Spleen (tissue), 7 donors: ENCODE measurements around the gene EPS8.

Experiments used
- POLR2AphosphoS5 ChIP-seq, 3 donors: sonication (generic); formaldehyde crosslinking; IDR thresholded peaks; one replicate each; pipeline ENCODE4 v1.5.1; 2017; ENCODE audit warnings: antibody characterized with exemption in 3 of 3
- TF ChIP-seq, protein P1 (sequence below), 11 experiments: fragments of 200-600 bp in 7 of 11; fragments of 450-650 bp in 4 of 11; sonication (generic) in 4 of 11; IDR thresholded peaks in 8 of 11; conservative IDR thresholded peaks in 3 of 11; 1 replicate in 7 of 11; 2 replicates in 4 of 11; pipeline versions ENCODE4 v1.4.0 to v1.8.0; 2016 to 2021; ENCODE audit warnings: antibody characterized with exemption in 11 of 11, inconsistent platforms in 4 of 11, mild to moderate bottlenecking in 1 of 11
- donor health status: DM: no; HTN: no; CAD: no; lungs with moderate emphysema.
- donor health status: DM: no; HTN: no; CAD: no.
- donor health status: DM: no; HTN: no; CAD: no.

DNA sequence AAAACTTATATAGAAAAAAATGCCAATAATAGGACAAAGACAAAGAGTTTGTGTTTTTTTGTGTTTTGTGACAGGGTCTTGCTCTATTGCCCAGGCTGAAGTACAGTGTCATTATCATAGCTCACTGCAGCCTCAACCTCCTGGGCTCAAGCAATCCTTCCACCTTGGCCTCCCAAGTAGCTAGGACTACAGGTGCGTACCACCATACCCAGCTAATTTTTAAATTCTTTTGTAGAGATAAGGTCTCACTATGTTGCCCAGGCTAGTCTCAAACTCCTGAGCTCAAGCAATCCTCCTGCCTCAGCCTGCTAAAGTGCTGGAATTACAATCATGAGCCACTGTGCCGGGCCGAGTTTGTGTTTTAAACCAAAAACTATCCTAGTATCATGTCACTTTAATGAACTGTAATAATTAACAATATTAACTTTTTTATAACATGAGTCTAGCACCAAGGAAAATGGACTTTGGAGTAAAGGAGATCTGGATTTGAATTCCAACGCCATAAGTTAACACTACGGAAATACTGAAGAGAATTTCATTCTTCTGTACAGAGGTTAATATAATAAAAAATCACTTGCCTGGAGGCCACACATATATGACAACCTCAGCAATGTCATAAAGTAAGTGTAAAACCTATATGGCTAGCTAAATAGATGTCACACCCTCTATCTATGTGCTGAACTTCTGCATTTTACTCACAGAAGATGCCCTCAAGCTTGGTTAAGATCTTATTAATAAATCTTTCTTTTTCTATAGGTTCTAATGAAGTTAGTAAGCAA, 53.2 kb downstream of the EPS8 start:
- TF ChIP-seq, protein P1, sequence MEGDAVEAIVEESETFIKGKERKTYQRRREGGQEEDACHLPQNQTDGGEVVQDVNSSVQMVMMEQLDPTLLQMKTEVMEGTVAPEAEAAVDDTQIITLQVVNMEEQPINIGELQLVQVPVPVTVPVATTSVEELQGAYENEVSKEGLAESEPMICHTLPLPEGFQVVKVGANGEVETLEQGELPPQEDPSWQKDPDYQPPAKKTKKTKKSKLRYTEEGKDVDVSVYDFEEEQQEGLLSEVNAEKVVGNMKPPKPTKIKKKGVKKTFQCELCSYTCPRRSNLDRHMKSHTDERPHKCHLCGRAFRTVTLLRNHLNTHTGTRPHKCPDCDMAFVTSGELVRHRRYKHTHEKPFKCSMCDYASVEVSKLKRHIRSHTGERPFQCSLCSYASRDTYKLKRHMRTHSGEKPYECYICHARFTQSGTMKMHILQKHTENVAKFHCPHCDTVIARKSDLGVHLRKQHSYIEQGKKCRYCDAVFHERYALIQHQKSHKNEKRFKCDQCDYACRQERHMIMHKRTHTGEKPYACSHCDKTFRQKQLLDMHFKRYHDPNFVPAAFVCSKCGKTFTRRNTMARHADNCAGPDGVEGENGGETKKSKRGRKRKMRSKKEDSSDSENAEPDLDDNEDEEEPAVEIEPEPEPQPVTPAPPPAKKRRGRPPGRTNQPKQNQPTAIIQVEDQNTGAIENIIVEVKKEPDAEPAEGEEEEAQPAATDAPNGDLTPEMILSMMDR (IDR thresholded peaks at IDR 0.05 in 8 of 11, conservative IDR thresholded peaks at IDR 0.05 in 3 of 11) = no peak
- TF ChIP-seq POLR2AphosphoS5 (IDR thresholded peaks at IDR 0.05) = no peak
